HAP-1 (cell line): ENCODE data around the gene EML6.
"Not testable (repeated sequence)": the region's sequence is repeated elsewhere in the genome, so short reads cannot be mapped to it uniquely, and the experiment has no call there.

ENCODE experiments used
- DNase-seq, 2 experiments: peaks; one replicate each; pipeline ENCODE4 v3.0.0-alpha.2; 2016 to 2020; ENCODE audit warnings: low spot score in 2 of 2
- H3K27me3 ChIP-seq: fragments of 250-450 bp; sonication (Bioruptor Pico); 2 replicates; pipeline ENCODE4 v1.5.1; 2020; ENCODE audit warnings: low read depth, mild to moderate bottlenecking, moderate library complexity
- H3K36me3 ChIP-seq: fragments of 250-450 bp; sonication (Bioruptor Pico); replicated peaks from 2 replicates; pipeline ENCODE4 v1.5.1; 2020; ENCODE audit warnings: mild to moderate bottlenecking
- H3K4me1 ChIP-seq: fragments of 250-450 bp; sonication (Bioruptor Pico); 2 replicates; pipeline ENCODE4 v1.5.1; 2020; ENCODE audit warnings: mild to moderate bottlenecking
- H3K4me3 ChIP-seq: fragments of 250-450 bp; sonication (Bioruptor Pico); 2 replicates; pipeline ENCODE4 v1.5.1; 2020; ENCODE audit warnings: mild to moderate bottlenecking, moderate library complexity
- H3K9me3 ChIP-seq: fragments of 250-450 bp; sonication (Bioruptor Pico); 2 replicates; pipeline ENCODE4 v1.5.1; 2020; ENCODE audit warnings: mild to moderate bottlenecking, moderate library complexity
- in situ Hi-C: fragments of 300-500 bp; cut with MboI; formaldehyde crosslinking; loops from 3 replicates; pipeline ENCODE4 v1.14.3; 2020; ENCODE audit warnings: low sequenced_read_pairs, inconsistent platforms, mixed read lengths

Gene EML6

DNA sequence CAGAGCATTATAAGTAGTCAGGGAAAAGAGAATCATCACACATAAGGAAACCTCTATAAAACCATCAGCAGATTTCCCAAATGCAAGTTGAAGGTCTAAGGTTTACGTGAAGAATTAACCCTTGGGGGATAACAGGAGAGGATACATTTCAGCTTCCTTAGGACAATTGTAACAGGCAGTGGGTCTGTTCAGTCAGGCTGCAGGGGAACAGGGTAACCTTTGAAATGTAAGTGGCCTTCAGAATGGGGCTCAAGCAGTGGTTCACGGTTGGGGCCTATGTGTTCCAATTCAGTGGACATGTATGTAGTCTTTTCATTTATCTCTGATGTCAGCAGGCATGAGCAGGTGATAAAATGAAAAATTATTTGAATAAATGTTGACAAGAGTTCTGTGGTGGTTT is 139.3 kb downstream of the EML6 start:
- no peaks in the 10 kb centered on the region for H3K27me3 ChIP-seq
- no peak overlapping the region for H3K4me3 ChIP-seq
- no peaks in the 10 kb centered on the region for H3K4me1 ChIP-seq
- DNase-seq, result no peak
- no peaks in the 10 kb centered on the region for H3K36me3 ChIP-seq
- in situ Hi-C loops, result no loop called here
- no peaks in the 10 kb centered on the region for H3K9me3 ChIP-seq

- H3K9me3 ChIP-seq, result no peaks in the 10 kb centered on the region
- no peak overlapping the region for H3K4me3 ChIP-seq
- no peaks in the 10 kb centered on the region for H3K27me3 ChIP-seq
- DNase-seq, result no peak
- no peaks in the 10 kb centered on the region for H3K36me3 ChIP-seq
- no peaks in the 10 kb centered on the region for H3K4me1 ChIP-seq
- in situ Hi-C loops, result no loop called here
These were observed 140.2 kb downstream of the EML6 start for GRCh38 chr2:54863660-54864059.

- no peak for DNase-seq
- Histone ChIP-seq H3K4me3 (no peak overlapping the region), H3K36me3 (no peaks in the 10 kb centered on the region), H3K4me1 (no peaks in the 10 kb centered on the region), H3K27me3 (no peaks in the 10 kb centered on the region), H3K9me3 (no peaks in the 10 kb centered on the region)
- in situ Hi-C loops, result no loop called here
These were observed 140.6 kb downstream of the EML6 start for GRCh38 chr2:54864096-54864495.

- no peaks in the 10 kb centered on the region for H3K4me1 ChIP-seq
- DNase-seq, result no peak
- H3K27me3 ChIP-seq, result no peaks in the 10 kb centered on the region
- no peaks in the 10 kb centered on the region for H3K36me3 ChIP-seq
- in situ Hi-C loops, result no loop called here
- H3K9me3 ChIP-seq, result no peaks in the 10 kb centered on the region
- no peak overlapping the region for H3K4me3 ChIP-seq
These were observed 141.3 kb downstream of the EML6 start for GRCh38 chr2:54864727-54865126.

GRCh38 chr2:54866179-54866578 is 142.7 kb downstream of the EML6 start:
- no peaks in the 10 kb centered on the region for H3K36me3 ChIP-seq
- H3K27me3 ChIP-seq, result no peaks in the 10 kb centered on the region
- in situ Hi-C loops, result no loop called here

DNA sequence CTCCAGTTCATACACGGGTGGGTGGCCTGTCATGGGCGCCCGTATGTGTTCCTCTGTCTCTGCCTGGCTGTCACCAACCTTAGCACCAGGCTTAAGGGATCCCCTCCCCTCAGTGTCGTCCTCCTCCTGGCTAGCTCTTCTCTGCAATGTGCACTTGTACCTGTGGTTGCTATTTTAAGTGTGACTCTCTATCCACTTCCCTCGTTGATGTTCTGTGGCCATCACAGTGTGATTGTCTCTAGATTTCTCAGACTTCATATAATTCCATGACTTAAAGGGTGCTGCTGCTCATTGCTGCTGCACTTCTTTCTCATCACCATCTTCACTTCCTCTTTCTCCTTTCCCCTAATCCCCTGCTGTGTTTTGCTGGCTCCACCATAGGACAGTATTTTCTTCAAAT is 143.4 kb downstream of the EML6 start:
- in situ Hi-C loops, result no loop called here
- DNase-seq, result no peak
- Histone ChIP-seq H3K4me1 (peaks cover 7% of the 10 kb centered on the region), H3K27me3 (no peaks in the 10 kb centered on the region), H3K9me3 (no peaks in the 10 kb centered on the region), H3K4me3 (no peak overlapping the region), H3K36me3 (no peaks in the 10 kb centered on the region)

More at GRCh38 chr2:54866179-54866578, 142.7 kb downstream of the EML6 start:
- H3K4me3 ChIP-seq, result no peak overlapping the region
- no peaks in the 10 kb centered on the region for H3K9me3 ChIP-seq
- H3K4me1 ChIP-seq, result peaks cover 7% of the 10 kb centered on the region
- no peak for DNase-seq

DNA sequence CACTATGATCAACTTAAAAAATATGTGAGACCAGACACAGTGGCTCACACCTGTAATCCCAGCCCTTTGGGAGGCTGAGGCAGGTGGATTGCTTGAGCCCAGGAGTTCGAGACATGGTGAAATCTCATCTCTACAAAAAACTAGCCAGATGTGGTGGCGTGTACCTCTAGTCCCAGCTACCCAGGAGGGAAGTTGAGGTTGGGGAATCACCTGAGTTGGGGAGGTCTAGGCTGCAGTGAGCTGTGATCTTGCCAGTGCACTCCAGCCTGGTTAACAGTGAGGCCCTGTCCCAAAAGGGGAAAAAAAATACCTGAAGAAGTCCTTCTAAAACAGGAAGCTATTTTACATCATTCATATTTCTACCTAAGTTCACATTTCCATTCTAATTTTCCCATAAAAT is 144.0 kb downstream of the EML6 start:
- Histone ChIP-seq H3K9me3 (no peaks in the 10 kb centered on the region), H3K27me3 (no peaks in the 10 kb centered on the region), H3K4me1 (peaks cover 7% of the 10 kb centered on the region), H3K4me3 (no peak overlapping the region), H3K36me3 (no peaks in the 10 kb centered on the region)
- in situ Hi-C loops, result no loop called here
- DNase-seq, result no peak

- Histone ChIP-seq H3K27me3 (no peaks in the 10 kb centered on the region), H3K4me3 (no peak overlapping the region), H3K9me3 (no peaks in the 10 kb centered on the region), H3K36me3 (no peaks in the 10 kb centered on the region), H3K4me1 (peaks cover 26% of the 10 kb centered on the region)
- no peak for DNase-seq
- in situ Hi-C loops, result no loop called here
These were observed 148.1 kb downstream of the EML6 start for GRCh38 chr2:54871457-54872107.

GRCh38 chr2:54872780-54873179 is 149.3 kb downstream of the EML6 start:
- Histone ChIP-seq H3K9me3 (no peaks in the 10 kb centered on the region), H3K36me3 (no peaks in the 10 kb centered on the region), H3K27me3 (no peaks in the 10 kb centered on the region), H3K4me3 (no peak overlapping the region), H3K4me1 (peaks cover 27% of the 10 kb centered on the region)
- in situ Hi-C loops, result no loop called here
- no peak for DNase-seq

GRCh38 chr2:54873236-54873635 is 149.8 kb downstream of the EML6 start:
- in situ Hi-C loops, H3K4me3 ChIP-seq, H3K9me3 ChIP-seq, DNase-seq, H3K27me3 ChIP-seq, H3K36me3 ChIP-seq: not testable (repeated sequence)
- H3K4me1 ChIP-seq, result peaks cover 27% of the 10 kb centered on the region

DNA sequence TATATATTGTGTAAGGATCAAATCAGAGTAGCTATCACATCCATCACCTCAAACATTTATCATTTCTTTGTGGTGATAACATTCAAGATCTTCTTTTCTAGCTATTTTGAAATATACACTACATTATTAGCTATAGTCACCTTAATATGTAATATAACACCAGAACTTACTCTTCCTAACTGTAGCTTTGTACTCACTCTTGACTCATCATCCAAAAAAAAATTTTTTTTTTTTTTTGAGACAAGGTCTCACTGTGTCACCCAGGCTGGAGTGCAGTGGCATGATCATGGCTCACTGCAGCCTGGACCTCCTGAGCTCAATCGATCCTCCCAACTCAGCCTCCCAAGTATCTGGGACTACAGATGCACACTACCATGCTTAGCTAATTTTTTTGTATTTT is 153.3 kb downstream of the EML6 start:
- H3K36me3 ChIP-seq, result no peaks in the 10 kb centered on the region
- H3K27me3 ChIP-seq, result no peaks in the 10 kb centered on the region
- H3K4me3 ChIP-seq, result no peak overlapping the region
- in situ Hi-C loops, result no loop called here
- peaks cover 20% of the 10 kb centered on the region for H3K4me1 ChIP-seq
- no peaks in the 10 kb centered on the region for H3K9me3 ChIP-seq
- no peak for DNase-seq

GRCh38 chr2:54878182-54878581 is 154.7 kb downstream of the EML6 start:
- H3K4me1 ChIP-seq, result peaks cover 20% of the 10 kb centered on the region
- in situ Hi-C loops, result no loop called here
- H3K4me3 ChIP-seq, result no peak overlapping the region
- H3K9me3 ChIP-seq, result no peaks in the 10 kb centered on the region
- H3K36me3 ChIP-seq, result no peaks in the 10 kb centered on the region
- no peaks in the 10 kb centered on the region for H3K27me3 ChIP-seq
- DNase-seq, result no peak

DNA sequence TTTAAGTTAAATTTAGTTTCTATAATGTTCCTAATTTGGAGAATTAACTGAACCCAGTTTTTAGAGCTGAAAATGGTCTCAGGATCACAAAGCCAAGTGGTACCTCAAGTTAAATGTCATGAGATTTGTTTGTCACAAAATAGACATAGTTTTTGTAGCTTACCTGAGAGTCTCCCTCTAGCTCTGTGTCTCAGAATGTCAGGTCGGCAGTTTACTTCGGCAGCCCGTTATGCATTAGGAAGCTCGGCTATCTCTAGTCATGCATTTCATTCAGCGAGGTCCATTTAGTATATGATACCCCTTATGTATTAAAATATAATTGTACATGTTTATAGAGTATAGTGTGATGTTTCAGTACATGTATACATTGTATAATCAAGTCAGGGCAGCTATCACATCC is 155.6 kb downstream of the EML6 start:
- H3K36me3 ChIP-seq, result no peaks in the 10 kb centered on the region
- H3K9me3 ChIP-seq, result no peaks in the 10 kb centered on the region
- H3K4me1 ChIP-seq, result peaks cover 20% of the 10 kb centered on the region
- H3K4me3 ChIP-seq, result no peak overlapping the region
- H3K27me3 ChIP-seq, result no peaks in the 10 kb centered on the region
- in situ Hi-C loops, result no loop called here
- no peak for DNase-seq

GRCh38 chr2:54879598-54880332 is 156.3 kb downstream of the EML6 start:
- H3K4me3 ChIP-seq, result no peak overlapping the region
- H3K27me3 ChIP-seq, result no peaks in the 10 kb centered on the region
- in situ Hi-C loops, result no loop called here
- H3K36me3 ChIP-seq, result no peaks in the 10 kb centered on the region
- no peak for DNase-seq
- H3K4me1 ChIP-seq, result peaks cover 14% of the 10 kb centered on the region
- H3K9me3 ChIP-seq, result no peaks in the 10 kb centered on the region
